ENCODE measurements around the gene PIP4K2A.

The PIP4K2A gene

GRCh38 chr10:22690614-22691431, 23.6 kb downstream of the PIP4K2A start:
- TF ChIP-seq CTCF (conservative IDR thresholded peaks at IDR 0.05) (no peak), ZFX (IDR thresholded peaks at IDR 0.05) (no peak)
- no peak overlapping the region for H3K27ac ChIP-seq

GRCh38 chr10:22690158-22690557, 24.2 kb downstream of the PIP4K2A start:
- no peak overlapping the region for H3K27ac ChIP-seq
- TF ChIP-seq ZFX (IDR thresholded peaks at IDR 0.05) (no peak), CTCF (conservative IDR thresholded peaks at IDR 0.05) (no peak)

- TF ChIP-seq ZFX (IDR thresholded peaks at IDR 0.05): no peak
- no peak for TF ChIP-seq CTCF (conservative IDR thresholded peaks at IDR 0.05)
- no peak overlapping the region for H3K27ac ChIP-seq
Observed at GRCh38 chr10:22686347-22686746, 28.0 kb downstream of the PIP4K2A start.

- TF ChIP-seq ZFX (IDR thresholded peaks at IDR 0.05) (no peak), CTCF (conservative IDR thresholded peaks at IDR 0.05) (no peak)
- peak overlapping the region; percentile 2; the same call in 1 of the 2 replicates for H3K27ac ChIP-seq
Observed at GRCh38 chr10:22685926-22686325, 28.5 kb downstream of the PIP4K2A start.

GRCh38 chr10:22684699-22685098, 29.7 kb downstream of the PIP4K2A start:
- TF ChIP-seq CTCF (conservative IDR thresholded peaks at IDR 0.05) (no peak), ZFX (IDR thresholded peaks at IDR 0.05) (no peak)
- no peak overlapping the region for H3K27ac ChIP-seq

GRCh38 chr10:22683140-22683389, 31.3 kb downstream of the PIP4K2A start:
- peak overlapping the region; percentile 32; the same call in 1 of the 2 replicates for H3K27ac ChIP-seq
- TF ChIP-seq ZFX (IDR thresholded peaks at IDR 0.05) (no peak), CTCF (conservative IDR thresholded peaks at IDR 0.05) (no peak)

GRCh38 chr10:22682237-22683139, 31.9 kb downstream of the PIP4K2A start:
- TF ChIP-seq ZFX (IDR thresholded peaks at IDR 0.05) (no peak), CTCF (conservative IDR thresholded peaks at IDR 0.05) (no peak)
- peak overlapping the region; percentile 32; the same call in 1 of the 2 replicates for H3K27ac ChIP-seq
